ENCODE data around the gene CFDP1. TPM values are rescaled to one million over a fixed set of nuclear protein-coding genes. Genes with fewer than 3 reads are reported as not detected.

CFDP1 gene
- total RNA-seq, 1 donor from 2014 or later: 71.6 TPM

DNA sequence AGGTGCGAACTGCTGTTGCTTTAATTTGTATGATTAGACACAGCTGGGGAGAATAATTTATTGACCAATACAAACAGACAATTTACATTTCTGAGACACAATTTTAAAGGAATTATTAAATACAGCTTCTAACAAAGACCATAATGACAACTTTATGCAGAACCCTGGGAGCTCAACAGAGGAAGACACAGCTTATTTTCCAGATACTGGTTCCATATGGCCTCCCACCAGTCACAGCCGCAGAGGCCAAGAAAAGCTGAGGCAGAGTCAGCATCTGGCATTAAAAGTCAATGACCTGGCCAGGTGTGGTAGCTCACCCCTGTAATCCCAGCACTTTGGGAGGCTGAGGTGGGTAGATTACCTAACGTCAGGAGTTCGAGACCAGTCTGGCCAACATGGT is 115.8 kb downstream of the CFDP1 start:
- no peak for DNase-seq

GRCh38 chr16:75317101-75317522 is 116.2 kb downstream of the CFDP1 start:
- peak; percentile 49 for DNase-seq

DNA sequence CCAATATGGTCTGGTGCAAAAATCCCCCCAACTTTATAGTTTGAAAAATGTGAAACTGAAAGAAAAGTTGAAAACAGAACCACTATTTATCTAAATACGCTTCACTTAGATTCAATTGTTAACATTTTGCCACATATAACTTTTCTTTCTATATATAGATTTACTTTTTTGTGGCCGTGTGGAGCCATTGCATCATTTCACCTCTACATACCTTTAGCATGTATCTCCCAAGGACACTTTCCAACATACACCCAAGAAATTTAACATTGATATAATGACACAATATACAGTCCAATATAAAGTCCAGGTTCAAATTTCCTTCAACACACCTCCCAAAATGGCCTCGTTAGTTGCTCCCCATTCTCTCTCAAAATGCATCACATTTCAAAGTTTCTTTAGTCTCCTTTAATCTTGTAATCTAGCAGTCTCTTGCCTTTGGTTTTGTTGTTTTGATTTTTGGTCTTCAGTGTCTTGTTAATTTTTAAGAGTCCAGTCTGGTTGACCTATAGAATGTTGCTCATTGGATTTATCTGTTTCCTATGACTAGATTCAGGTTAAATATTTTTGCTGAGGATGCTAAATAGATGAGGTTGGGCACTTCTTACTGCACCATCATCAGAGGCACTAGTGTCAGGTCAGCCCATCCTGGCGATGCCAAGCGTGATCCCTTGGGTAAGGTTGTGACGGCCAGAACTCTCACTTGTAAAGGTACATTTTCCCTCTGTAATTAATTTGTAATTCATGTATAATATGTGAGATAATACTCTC is 117.6 kb downstream of the CFDP1 start:
- DNase-seq: no peak

DNA sequence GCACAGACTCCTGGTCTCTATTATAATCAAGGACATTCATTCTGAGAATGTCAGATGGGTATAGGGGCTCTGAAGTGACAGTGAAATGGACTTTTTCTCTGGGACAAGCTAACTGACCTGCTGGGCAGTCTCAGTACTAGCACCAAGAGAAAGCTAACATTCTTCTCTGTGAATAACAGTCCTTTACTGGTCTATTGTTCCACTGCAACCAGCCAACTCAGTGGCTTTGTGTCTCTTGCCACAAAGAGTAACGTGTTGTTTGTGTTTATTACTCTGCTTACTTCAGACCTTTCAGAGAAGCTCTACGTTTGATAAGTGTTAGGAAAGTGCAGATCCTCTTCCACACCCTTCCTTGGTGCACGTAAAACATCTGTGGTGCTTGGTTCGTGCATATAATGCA is 120.4 kb downstream of the CFDP1 start:
- no peak for DNase-seq

- DNase-seq: peak; percentile 22
Measured at GRCh38 chr16:75311383-75311938, 121.8 kb downstream of the CFDP1 start.

DNA sequence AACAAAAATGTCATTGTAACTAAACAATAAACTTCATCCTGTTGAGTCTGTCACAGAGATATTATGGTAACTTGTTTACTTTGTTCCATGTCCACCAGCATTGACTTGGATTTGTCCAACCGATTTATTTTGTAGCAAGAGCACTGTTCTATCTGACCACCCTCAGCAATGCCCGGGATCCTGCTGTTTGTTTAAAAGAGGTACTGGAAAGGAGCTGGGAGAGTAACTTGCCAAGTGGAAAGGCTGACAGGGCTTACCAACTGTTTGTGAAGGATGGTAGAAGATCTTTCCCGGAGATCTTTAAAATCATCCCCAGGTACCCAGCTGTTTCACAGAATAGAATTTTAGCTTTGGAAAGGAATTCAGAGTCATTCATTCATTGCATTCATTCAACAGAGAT is 122.8 kb downstream of the CFDP1 start:
- DNase-seq: no peak

DNA sequence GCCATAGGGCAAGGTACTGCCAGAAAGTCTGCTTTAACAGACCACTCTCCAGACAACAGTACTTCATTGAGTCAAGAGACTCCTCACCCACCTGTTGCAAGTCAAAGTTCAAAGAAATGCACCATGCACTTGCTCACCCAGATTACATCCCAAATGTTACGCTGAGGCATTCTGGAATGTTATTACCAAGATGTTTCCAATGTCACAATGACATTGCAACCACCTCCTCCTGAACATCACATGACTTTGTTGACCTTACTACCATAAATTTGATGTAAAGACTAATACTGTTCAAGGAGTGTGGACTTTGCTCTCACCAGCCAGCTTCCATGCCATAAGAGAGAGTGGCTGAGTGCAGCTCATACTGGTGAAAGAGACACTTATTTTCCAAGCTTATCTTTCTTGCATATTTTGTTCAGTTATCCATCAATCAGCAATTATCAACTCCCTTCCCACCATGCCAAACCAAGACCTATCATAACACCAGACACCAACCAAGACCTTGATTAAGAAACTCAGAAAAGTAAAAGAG is 123.3 kb downstream of the CFDP1 start:
- DNase-seq: no peak

GRCh38 chr16:75309156-75309555 is 124.1 kb downstream of the CFDP1 start:
- no peak for DNase-seq

DNA sequence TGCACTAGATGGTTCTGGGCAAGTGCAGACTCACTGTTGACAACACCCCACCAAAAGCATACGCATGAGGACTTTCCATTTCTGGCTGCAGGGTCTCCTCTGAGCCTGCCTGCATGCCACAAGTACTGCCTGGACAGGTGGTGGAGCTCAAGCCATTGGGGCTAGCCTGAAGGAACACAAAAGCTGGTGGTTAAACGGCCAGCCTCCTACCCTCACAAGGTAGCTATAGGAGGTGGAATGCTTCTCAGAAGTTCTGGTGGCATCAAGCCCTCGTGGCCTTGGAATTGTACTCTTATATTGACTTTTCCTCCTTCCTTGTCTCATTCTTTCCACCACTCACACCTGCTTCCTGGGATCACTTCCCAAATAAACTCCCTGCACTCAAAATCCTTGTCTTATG is 125.3 kb downstream of the CFDP1 start:
- DNase-seq: no peak

DNA sequence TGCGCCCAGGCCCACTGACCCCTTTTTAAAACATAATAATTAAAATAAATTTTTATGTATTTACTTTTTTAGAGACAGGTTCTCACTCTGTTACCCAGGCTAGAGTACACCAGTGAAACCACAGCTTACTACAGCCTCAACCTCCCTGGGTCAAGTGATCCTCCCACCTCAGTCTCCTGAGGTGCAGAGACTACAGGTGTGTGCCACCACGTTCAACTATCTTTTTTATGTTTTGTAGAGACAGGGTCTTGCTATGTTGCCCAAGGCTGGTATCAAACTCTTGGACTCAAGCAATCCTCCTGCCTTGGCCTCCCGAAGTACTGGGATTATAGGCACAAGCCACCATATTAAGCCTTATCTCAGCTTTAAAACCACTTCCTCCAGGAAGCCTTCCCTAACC is 125.8 kb downstream of the CFDP1 start:
- no peak for DNase-seq

DNA sequence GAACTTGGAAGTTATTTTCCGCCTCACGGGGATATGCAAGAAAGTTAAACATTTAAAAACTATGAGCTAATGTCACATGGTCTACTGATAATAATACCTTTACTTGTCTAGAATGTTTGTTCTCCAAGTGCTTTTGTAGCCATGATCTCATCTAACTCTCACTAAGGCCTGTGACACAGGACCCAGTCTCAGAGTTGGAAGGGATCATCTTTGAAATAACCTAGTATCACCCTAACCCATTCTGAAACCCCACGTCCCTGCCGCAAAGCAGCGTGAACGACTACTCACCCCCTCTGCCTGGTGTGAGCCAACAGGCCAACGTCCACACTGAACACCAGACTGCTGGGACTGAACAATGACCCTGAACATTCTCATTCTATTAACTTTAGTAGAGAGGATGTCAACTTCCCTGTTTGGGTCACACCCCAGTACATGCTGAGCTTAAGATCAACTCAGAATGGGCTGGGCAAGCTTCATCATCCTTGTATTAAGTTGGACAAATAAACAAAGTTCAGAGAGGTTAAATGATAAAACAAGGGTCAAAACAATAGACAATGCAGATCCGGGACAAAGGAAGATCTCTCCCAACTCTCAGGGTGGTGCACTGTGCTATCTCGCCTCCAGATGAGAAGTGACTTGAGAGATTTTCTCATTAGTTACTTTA is 127.1 kb downstream of the CFDP1 start:
- DNase-seq: peak; percentile 52

DNA sequence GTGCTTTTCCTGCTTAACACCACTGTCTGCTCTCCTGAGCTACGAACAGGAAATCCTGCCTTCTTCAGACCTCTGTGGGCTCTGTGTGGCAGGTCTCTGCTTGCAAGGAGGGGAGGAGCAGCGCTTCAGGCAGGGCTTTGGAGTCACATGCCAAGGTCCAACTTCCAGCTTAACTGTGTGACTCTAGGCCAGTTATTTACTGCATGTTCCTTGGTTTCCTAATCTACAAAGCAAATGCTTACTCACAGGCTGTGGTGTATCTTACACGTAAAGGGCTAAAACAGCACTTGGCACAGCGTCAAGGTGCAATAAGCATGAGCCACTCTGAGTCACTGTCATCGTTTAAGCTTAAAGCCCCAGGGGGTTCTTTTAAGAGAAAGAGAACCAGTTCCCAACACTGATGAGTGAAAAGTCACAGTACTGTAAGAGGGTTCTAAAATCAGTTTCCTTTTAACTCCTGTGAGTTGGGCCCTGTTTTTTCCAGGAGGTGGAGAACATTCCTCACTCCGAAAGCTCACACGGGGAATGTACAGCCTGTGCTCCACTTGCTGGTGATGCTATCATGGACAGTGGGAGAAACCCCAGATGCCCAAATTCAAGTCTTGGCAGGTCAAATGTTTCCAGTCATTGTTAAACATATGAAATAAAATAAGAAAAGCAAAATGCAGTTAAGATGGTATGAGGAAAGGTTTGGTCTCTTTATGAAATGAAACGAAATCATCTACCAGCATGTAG is 127.8 kb downstream of the CFDP1 start:
- DNase-seq: peak; percentile 98

DNA sequence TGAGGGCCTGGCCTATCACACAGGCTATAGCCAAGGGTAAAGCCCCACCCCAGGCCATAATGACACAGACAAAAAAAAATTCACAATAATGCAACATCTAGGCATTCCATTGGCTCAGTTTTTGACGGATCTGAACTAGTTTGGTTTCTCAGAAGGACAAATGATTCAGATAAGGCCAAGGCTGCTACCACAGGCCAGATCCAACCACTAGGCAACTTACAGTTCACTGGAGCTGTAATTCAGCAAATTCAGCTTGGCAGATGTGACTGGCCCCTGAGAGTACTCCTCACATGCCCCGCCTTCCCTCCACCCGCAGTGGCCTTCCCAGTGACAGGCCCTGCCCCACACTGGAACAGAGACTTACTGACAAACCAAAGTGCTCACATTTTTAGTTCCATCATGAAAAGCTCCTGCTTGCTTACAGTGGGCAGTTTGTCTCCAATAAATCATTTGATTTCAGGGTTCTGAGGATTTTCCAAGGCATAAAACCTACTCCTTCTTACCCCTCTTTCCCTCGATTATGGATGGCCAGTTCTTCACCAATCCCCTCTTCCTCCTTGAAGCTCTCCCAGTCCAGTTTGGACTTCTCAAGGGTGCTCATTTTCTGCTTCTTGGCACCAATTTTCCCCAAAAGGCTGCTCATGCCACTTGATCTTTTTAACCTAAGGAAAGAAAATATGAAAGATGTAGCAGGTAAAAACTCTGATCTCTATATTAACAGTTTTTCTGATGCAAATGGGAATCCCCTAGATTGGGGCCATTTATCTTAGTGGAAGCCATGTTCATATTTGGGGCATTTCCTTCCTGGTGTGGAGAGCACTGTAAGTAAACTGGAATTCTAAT is 128.6 kb downstream of the CFDP1 start:
- peak; percentile 55 for DNase-seq

DNA sequence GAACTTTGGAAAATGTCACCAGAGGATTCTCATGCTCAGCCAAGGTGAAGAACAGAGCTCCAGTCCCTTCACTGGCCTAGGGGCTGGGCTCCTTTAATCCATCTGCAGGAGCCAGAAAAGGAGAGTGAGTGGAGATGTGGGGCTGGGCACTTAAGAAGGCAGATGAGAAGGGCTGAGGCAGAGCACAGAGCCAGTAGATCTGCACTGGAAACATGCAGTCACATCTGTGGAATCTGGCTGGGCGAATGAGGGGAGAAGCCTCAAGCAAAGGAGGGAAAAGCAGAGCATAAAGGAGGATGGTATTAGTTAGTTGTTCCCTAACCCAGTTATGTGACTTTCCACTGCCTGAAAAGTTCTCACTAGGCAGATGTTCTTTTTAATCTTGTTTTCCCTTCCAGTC is 131.5 kb downstream of the CFDP1 start:
- DNase-seq: no peak

DNA sequence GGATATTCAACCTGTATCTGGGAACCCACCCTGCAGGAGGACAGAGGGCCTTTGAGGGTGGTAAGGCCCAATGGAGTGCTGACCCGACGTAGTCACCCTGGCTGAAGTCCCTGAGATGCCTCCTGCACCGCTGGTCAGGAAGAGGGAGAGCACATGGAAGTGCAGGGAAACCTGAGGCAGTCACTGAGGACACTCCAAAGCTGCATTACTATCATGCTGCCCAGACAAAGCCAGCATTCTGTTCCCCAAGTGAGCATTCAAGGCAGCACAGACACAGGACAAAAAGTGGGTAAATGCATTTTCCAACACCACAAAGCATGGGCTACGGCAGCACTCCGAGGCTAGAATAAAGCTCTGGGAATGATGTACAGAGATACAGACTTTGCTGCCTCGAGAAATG is 135.0 kb downstream of the CFDP1 start:
- DNase-seq: no peak

DNA sequence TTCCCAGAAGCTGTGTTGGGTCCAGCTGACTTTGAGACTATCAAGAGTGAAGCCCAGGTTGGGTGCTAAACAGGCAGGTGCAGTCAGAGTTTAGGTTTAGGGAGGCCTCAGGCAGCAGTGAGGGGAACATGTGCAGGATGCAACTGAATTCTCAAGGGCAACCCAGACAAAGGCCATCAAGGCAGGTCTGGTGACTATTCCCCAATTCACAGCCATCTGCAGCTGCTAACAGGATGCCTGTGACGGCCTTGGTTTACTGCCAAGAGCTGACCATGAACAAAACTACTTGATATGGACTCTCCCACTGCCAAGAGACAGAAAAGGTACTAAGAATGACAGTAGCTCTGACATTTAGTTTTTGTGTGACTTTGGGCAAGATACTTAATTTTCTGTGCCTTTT is 136.7 kb downstream of the CFDP1 start:
- DNase-seq: peak; percentile 93

DNA sequence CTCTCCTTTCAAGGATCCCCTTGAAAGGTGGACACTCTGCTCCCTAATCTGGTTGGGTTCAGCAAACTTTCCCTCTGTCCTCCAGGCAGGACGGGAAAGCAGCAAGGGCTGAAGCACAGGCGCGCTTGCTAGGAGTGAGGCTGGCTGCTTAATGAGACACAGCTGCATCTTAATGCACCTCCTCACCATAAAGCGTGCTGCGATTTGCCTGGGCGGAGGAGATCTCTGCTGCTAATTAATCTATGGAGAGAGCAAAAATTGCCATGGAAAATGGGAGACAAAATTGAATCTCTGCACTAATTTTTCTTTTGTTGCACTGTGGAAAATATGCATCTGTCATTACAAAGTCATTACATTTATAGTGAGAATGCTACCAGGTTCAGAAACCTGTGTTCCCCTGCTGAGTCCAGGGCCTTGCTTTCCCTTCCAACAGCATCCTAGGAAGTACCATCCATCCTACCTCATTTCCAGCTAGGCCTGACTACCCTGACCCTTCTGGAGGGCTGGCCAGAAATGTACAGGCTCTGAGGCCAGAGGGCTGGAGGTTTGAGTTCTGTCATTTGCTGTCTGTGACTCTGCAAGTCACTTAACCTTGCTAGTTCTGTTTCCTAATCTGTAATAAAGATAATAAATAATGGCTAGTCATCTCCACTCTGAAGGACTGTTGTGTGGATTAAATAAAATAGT is 138.4 kb downstream of the CFDP1 start:
- DNase-seq: no peak

- no peak for DNase-seq
Measured at GRCh38 chr16:75293772-75294171, 139.5 kb downstream of the CFDP1 start.

DNA sequence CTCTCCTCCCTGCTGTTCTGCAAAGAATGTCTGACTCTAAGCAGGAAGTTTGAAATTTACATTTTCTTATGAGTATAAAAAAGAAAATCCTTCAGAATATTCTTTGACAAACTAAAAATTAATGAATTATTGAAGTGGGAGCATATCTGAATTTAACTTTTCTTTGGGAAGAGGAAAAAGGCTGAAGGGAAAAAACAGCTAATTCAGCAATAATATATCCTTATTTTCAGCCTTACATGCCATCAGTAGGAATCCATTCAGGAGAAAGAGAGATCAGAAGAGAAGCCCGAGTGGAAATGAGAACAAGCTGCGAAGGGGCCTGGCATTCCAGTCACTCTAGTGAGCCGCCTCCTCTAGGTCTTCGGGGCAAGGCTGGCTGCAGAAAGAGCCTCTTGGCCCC is 140.1 kb downstream of the CFDP1 start:
- DNase-seq: no peak

DNA sequence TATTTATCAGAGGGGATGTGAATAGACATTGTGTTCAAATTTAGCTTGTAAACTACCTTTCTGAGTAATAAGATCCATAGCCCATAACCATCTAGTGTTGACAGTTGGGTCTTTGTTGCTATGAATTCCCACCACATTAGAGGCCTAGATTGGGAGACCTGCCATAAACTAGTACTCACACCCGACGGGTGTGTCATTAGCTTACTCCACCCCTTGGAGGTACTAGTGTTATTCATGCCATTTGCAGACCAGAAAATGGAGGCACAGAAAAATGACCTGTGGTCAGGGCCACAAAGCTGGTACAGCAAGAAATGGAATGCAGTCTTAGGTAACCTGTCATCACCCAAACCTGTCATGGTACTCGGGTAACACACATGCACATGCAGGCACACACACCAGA is 140.6 kb downstream of the CFDP1 start:
- DNase-seq: no peak

DNA sequence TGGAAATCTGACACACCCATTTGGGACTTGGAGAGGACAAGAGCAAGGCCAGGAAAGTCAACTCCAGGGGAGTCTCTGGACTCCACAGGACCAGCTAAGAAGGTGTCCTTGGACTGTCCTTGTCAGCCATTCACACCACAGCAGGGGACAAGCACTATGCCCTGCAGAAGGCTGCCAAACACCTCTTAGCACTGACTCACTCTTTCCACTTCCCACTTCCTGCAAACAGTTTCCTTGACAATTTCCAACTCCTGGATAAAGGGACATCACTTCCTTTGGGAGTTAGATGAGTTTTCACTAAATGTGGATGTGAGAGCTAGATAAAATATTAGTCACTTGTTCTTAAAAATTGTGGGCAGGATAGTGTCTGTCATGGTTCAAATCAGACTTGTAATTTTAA is 144.1 kb downstream of the CFDP1 start:
- DNase-seq: peak; percentile 94

Measured in dermis blood vessel endothelial cell (primary cell).